Measurements from ENCODE around the gene IGIP. TPM values are rescaled to one million over a fixed set of nuclear protein-coding genes. Genes with fewer than 3 reads are reported as not detected.

Gene IGIP
- polyA plus RNA-seq, 1 donor (not counting 4 experiments of a cell fraction or from before 2014, with no cell fraction given) = 1.5 TPM

GRCh38 chr5:140165101-140165922, 39.6 kb downstream of the IGIP start:
- H3K9ac ChIP-seq (ENCODE audit: control insufficient read depth, extremely low read depth, insufficient read depth, low read length) = no peak overlapping the region
- no peaks in the 10 kb centered on the region for H3K9me1 ChIP-seq (ENCODE audit: control insufficient read depth, extremely low read depth, insufficient read depth, low read length)
- DNase-seq (ENCODE audit: low read depth, low spot score) (no peak), FAIRE-seq (no peak)
- H3K79me2 ChIP-seq (ENCODE audit: control insufficient read depth, insufficient read depth, low read length) = no peaks in the 10 kb centered on the region
- no peaks in the 10 kb centered on the region for H3K9me3 ChIP-seq (ENCODE audit: control insufficient read depth, low read depth, low read length)
- TF ChIP-seq CTCF (optimal IDR thresholded peaks at IDR 0.05 in 1 of 3, IDR thresholded peaks at IDR 0.05 in 1 of 3, conservative IDR thresholded peaks at IDR 0.05 in 1 of 3; ENCODE audit: extremely low read depth in 1 of 3, insufficient read depth in 2 of 3, low read length in 3 of 3) = no peak
- TF ChIP-seq EZH2 (IDR thresholded peaks at IDR 0.05; ENCODE audit: low read length) = no peak
- no peaks in the 10 kb centered on the region for H3K36me3 ChIP-seq (ENCODE audit: control insufficient read depth in 2 of 2, extremely low read depth in 1 of 2, insufficient read depth in 2 of 2, low read length in 2 of 2)
- H3K4me1 ChIP-seq (ENCODE audit: control insufficient read depth, extremely low read depth, insufficient read depth, low read length) = no peaks in the 10 kb centered on the region
- no peak overlapping the region for H2AFZ ChIP-seq (ENCODE audit: control insufficient read depth, low read length)
- no peaks in the 10 kb centered on the region for H4K20me1 ChIP-seq (ENCODE audit: control insufficient read depth, extremely low read depth, insufficient read depth, low read length)
- no peaks in the 10 kb centered on the region for H3K27me3 ChIP-seq (ENCODE audit: control insufficient read depth, extremely low read depth, insufficient read depth, low read length)
- no peak overlapping the region for H3K27ac ChIP-seq (ENCODE audit: control insufficient read depth, insufficient read depth, low read length)
- no peak overlapping the region for H3K4me2 ChIP-seq (ENCODE audit: control insufficient read depth, extremely low read depth, insufficient read depth, low read depth, low read length)
- dilution Hi-C loops (cut with MboI; ENCODE audit: extremely low pct_ligation_motif_present, low sequenced_read_pairs) = loop anchor here (25.0 kb wide), 1 partner anchor 103 kb away; no protein-coding TSS in a partner anchor
- H3K4me3 ChIP-seq (ENCODE audit: control insufficient read depth in 2 of 3, extremely low read depth in 1 of 3, insufficient read depth in 2 of 3, low read depth in 1 of 3, low read length in 3 of 3) = no peak overlapping the region

GRCh38 chr5:140165923-140166270, 40.2 kb downstream of the IGIP start:
- Histone ChIP-seq H3K9ac (ENCODE audit: control insufficient read depth, extremely low read depth, insufficient read depth, low read length) (no peak overlapping the region), H3K4me3 (ENCODE audit: control insufficient read depth in 2 of 3, extremely low read depth in 1 of 3, insufficient read depth in 2 of 3, low read depth in 1 of 3, low read length in 3 of 3) (no peak overlapping the region), H3K36me3 (ENCODE audit: control insufficient read depth in 2 of 2, extremely low read depth in 1 of 2, insufficient read depth in 2 of 2, low read length in 2 of 2) (no peaks in the 10 kb centered on the region), H3K4me2 (ENCODE audit: control insufficient read depth, extremely low read depth, insufficient read depth, low read depth, low read length) (no peak overlapping the region), H3K9me1 (ENCODE audit: control insufficient read depth, extremely low read depth, insufficient read depth, low read length) (no peaks in the 10 kb centered on the region), H3K4me1 (ENCODE audit: control insufficient read depth, extremely low read depth, insufficient read depth, low read length) (no peaks in the 10 kb centered on the region), H3K9me3 (ENCODE audit: control insufficient read depth, low read depth, low read length) (no peaks in the 10 kb centered on the region), H2AFZ (ENCODE audit: control insufficient read depth, low read length) (no peak overlapping the region), H3K27me3 (ENCODE audit: control insufficient read depth, extremely low read depth, insufficient read depth, low read length) (no peaks in the 10 kb centered on the region), H3K27ac (ENCODE audit: control insufficient read depth, insufficient read depth, low read length) (no peak overlapping the region), H4K20me1 (ENCODE audit: control insufficient read depth, extremely low read depth, insufficient read depth, low read length) (no peaks in the 10 kb centered on the region), H3K79me2 (ENCODE audit: control insufficient read depth, insufficient read depth, low read length) (no peaks in the 10 kb centered on the region)
- no peak for TF ChIP-seq CTCF (optimal IDR thresholded peaks at IDR 0.05 in 1 of 3, IDR thresholded peaks at IDR 0.05 in 1 of 3, conservative IDR thresholded peaks at IDR 0.05 in 1 of 3; ENCODE audit: extremely low read depth in 1 of 3, insufficient read depth in 2 of 3, low read length in 3 of 3)
- TF ChIP-seq EZH2 (IDR thresholded peaks at IDR 0.05; ENCODE audit: low read length) = no peak
- dilution Hi-C loops (cut with MboI; ENCODE audit: extremely low pct_ligation_motif_present, low sequenced_read_pairs) = loop anchor here (25.0 kb wide), 1 partner anchor 104 kb away; no protein-coding TSS in a partner anchor
- FAIRE-seq (no peak), DNase-seq (ENCODE audit: low read depth, low spot score) (no peak)
